GM12864 (cell line): ENCODE data around the gene MBD3L3.
"Not testable (repeated sequence)": the region's sequence is repeated elsewhere in the genome, so short reads cannot be mapped to it uniquely, and the experiment has no call there.

Experiments
- DNase-seq: peaks from one replicate; pipeline ENCODE4 v3.0.0-alpha.2; 2011; ENCODE audit warnings: low read depth
- H3K4me3 ChIP-seq: 2 replicates; pipeline ENCODE4 v1.5.1; 2011; ENCODE audit warnings: mild to moderate bottlenecking, low read depth, low read length, control low read depth
- TF ChIP-seq, protein P1 (sequence below): IDR thresholded peaks from 2 replicates; pipeline ENCODE4 v1.5.1; 2011; ENCODE audit warnings: low read depth, mild to moderate bottlenecking, moderate library complexity, low read length, control low read depth, inconsistent platforms; ENCODE audit errors: missing control alignments

The MBD3L3 gene

DNA sequence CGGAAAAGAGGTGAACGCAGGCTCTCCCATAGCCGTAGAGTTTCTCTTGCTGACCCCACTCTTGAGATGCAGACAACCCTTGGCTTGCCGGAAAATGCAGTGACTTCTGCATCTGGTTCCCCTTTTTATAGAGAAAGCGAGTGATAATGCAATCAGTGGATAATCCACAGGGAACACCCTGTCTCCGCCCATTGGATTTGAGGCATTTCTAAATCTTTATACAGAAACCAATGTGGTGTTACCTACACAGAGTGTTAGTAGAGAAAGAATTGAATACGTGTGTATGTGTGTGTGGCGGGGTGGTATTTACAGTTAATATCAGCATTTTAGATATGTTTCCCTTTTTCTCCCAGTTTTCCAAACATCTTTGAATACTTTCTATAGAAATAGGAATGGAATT, at the start of gene MBD3L3:
Gene MBD3L3, minus strand, starts transcription at position 101 of the 400 bp plus-strand sequence. Its CDS starts 71 bp downstream, at position 30.
- DNase-seq, H3K4me3 ChIP-seq: not testable (repeated sequence)

DNA sequence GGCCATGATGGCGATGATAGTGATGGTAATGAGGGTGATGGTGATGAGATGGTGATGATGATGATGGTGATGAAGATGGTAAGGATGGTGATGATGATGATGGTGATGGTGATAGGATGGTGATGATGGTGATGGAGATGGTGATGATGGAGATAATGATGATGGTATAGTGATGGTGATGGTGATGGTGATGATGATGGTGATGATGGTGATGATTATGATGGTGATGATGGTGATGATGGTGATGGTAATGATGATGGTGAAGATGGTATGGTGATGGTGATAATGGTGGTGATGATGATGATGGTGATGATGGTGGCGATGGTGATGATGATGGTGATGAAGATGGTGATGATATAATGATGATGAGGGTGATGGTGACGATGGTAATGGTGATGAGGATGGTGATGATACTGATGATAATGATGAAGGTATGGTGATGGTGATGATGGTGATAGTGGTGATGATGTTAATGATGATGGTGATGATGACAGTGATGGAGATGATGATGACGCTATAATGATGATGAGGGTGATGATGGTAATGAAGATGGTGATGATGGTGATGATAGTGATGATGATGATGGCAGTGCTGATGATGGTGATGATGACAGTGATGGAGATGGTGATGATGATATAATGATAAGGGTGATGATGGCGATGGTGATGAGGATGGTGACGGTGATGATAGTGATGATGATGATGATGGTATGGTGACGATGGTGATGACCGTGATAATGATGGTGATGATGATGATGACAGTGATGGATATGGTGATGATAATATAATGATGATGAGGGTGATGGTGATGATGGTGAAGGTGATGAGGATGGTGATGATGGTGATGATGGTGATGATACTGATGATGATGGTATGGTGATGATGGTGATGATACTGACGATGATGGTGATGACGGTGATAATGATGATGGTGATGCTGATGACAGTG, 48.5 kb upstream of the MBD3L3 start:
- TF ChIP-seq, protein P1, sequence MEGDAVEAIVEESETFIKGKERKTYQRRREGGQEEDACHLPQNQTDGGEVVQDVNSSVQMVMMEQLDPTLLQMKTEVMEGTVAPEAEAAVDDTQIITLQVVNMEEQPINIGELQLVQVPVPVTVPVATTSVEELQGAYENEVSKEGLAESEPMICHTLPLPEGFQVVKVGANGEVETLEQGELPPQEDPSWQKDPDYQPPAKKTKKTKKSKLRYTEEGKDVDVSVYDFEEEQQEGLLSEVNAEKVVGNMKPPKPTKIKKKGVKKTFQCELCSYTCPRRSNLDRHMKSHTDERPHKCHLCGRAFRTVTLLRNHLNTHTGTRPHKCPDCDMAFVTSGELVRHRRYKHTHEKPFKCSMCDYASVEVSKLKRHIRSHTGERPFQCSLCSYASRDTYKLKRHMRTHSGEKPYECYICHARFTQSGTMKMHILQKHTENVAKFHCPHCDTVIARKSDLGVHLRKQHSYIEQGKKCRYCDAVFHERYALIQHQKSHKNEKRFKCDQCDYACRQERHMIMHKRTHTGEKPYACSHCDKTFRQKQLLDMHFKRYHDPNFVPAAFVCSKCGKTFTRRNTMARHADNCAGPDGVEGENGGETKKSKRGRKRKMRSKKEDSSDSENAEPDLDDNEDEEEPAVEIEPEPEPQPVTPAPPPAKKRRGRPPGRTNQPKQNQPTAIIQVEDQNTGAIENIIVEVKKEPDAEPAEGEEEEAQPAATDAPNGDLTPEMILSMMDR: no peak
- H3K4me3 ChIP-seq: no peak overlapping the region
- no peak for DNase-seq

DNA sequence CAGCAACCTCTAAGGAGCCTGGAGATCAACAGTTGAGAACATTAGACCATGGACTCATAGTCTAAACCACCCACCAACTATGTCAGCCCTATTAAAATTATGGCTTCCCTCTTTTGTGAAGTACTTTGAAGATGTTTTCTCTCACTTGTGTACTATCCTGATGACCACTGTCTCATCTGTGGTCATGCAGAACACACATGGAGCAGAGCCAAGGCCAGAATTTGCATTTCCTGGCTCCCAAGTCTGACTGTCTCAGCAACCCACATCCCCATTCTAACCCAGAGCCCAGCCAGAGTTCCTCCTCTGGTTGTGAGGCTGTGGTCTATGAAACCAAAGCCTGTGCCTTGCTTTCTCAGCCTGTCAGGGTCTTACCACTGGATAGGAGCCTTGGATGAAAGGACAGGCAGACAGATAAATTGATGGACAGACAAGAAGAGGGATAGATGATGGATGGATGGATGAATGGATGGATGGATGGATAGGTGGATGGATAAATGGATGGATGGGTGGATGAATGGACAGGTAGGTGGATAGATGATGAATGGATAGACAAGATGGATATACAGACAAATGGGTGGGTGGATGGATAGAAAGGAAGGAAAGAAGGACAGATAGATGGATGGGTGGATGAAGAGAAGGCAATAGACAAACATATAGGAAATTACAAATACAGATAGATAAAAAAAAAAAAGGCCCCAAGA, 46.4 kb upstream of the MBD3L3 start:
- no peak overlapping the region for H3K4me3 ChIP-seq
- TF ChIP-seq, protein P1: no peak
- no peak for DNase-seq

GRCh38 chr19:7101498-7102253, 43.2 kb upstream of the MBD3L3 start:
- no peak for DNase-seq
- H3K4me3 ChIP-seq: no peak overlapping the region
- TF ChIP-seq, protein P1: no peak

DNA sequence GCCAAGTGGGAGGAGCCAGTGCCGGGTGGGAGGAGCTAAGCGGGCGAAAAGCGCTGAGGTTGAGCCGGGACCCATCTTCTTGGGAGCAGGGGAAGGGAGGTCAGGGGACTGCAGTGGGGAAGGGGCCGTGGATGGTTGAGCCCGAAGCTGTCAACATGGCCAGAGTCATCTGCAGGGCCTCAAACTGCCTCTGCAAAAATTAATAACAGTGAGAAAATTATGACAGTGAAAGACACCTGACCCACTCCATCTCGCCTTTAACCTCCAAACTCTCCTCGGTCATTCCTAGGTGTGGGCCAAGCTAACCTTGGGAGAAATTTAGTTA, 41.1 kb upstream of the MBD3L3 start:
- peak overlapping the region; percentile 67 for H3K4me3 ChIP-seq
- DNase-seq: no peak
- TF ChIP-seq, protein P1: no peak

DNA sequence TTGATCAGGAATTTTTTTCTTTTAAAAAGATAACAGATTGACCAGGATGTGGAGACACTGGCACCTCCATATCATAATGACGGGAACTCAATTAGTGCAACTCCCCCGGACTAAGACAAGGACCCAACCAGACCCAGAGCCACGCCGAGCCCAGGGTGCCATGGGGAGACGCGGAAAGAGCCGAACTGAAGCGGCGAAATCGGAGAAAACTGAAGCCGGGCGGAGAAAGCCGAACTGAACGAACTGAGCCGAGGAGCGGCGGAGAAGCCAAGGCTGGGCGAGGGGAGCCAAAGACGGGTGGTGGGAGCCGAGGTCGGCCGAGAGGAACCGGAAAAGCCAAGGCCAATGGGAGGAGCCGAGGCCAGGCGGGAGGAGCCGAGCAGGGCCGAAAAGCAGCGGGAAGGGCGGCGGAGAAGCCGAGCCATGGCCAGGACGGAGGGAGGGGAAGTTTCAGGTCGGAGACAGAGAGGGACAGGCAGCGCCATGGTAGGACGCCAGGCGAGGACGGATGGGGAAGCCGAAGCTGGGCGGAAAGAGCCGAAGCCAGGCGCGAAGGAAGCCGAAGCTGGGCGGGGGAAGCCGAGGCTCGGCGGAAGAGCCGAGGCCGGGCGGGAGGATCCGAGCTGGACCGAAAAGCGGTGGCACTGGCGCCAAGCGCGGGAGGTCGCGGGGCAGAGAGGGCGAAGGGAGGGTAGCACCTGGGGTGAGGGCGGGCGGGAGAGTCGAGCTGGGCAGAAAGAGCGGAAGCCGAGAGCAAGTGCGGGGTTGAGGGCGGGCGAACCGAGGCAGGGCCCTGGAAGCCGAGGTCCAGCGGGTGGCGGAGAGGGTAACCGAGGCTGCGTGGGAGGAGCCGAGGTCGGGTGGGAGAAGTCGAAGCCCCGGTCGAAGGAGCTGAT, 40.5 kb upstream of the MBD3L3 start:
- peak; percentile 70 for DNase-seq
- H3K4me3 ChIP-seq: peak overlapping the region; percentile 67
- TF ChIP-seq, protein P1: no peak
